Fibroblast of lung (primary cell): ENCODE measurements around the gene SMIM21. TPM values are rescaled to one million over a fixed set of nuclear protein-coding genes. Genes with fewer than 3 reads are reported as not detected.

Experiments
- DNase-seq, 2 donors: peaks; one replicate each; pipeline versions ENCODE4 v3.0.0 to v3.0.0-alpha.2; 2010; ENCODE audit warnings: low read depth in 2 of 2
- H2AFZ ChIP-seq: 2 replicates; pipeline ENCODE4 v1.5.1; 2012; ENCODE audit warnings: low read length, control low read depth, inconsistent platforms
- H3K27ac ChIP-seq: 2 replicates; pipeline ENCODE4 v1.5.1; 2011; ENCODE audit warnings: low read length, control low read depth; ENCODE audit not compliant: insufficient read depth
- H3K27me3 ChIP-seq: 2 replicates; pipeline ENCODE4 v1.5.1; 2011; ENCODE audit warnings: mild to moderate bottlenecking, low read length; ENCODE audit not compliant: control insufficient read depth, insufficient read depth
- H3K36me3 ChIP-seq: 2 replicates; pipeline ENCODE4 v1.5.1; 2011; ENCODE audit warnings: low read length; ENCODE audit not compliant: control insufficient read depth, insufficient read depth
- H3K4me1 ChIP-seq: 2 replicates; pipeline ENCODE4 v1.5.1; 2011; ENCODE audit warnings: low read length; ENCODE audit not compliant: control insufficient read depth, insufficient read depth; ENCODE audit errors: extremely low read depth
- H3K4me2 ChIP-seq: 2 replicates; pipeline ENCODE4 v1.5.1; 2011; ENCODE audit warnings: low read length, control low read depth; ENCODE audit not compliant: insufficient read depth; ENCODE audit errors: extremely low read depth
- H3K4me3 ChIP-seq, 4 experiments: fragments of 200-600 bp in 1 of 4; sonication (generic) in 1 of 4; replicated peaks in 1 of 4; 2 replicates each; pipeline ENCODE4 v1.5.1; 2011 to 2016; ENCODE audit warnings: low read length in 4 of 4, low read depth in 3 of 4, mild to moderate bottlenecking in 3 of 4, control low read depth in 2 of 4, inconsistent platforms in 1 of 4, mixed read lengths in 1 of 4; ENCODE audit not compliant: insufficient read depth in 1 of 4; ENCODE audit errors: control extremely low read depth in 1 of 4
- H3K79me2 ChIP-seq: 2 replicates; pipeline ENCODE4 v1.5.1; 2012; ENCODE audit warnings: mild to moderate bottlenecking, low read length, inconsistent platforms; ENCODE audit not compliant: control insufficient read depth, insufficient read depth
- H3K9ac ChIP-seq: 2 replicates; pipeline ENCODE4 v1.5.1; 2011; ENCODE audit warnings: mild to moderate bottlenecking, low read length, control low read depth; ENCODE audit not compliant: insufficient read depth
- H3K9me3 ChIP-seq: 2 replicates; pipeline ENCODE4 v1.5.1; 2012; ENCODE audit warnings: low read depth, low read length; ENCODE audit not compliant: control insufficient read depth, insufficient read depth
- H4K20me1 ChIP-seq: 2 replicates; pipeline ENCODE4 v1.5.1; 2011; ENCODE audit warnings: low read length; ENCODE audit not compliant: control insufficient read depth, insufficient read depth; ENCODE audit errors: extremely low read depth
- EZH2 ChIP-seq: IDR thresholded peaks from 2 replicates; pipeline ENCODE4 v1.5.1; 2012; ENCODE audit warnings: low read length, control low read depth, mild to moderate bottlenecking; ENCODE audit errors: missing control alignments
- polyA plus RNA-seq, 2 donors: library from polyadenylated mRNA; depleted of rRNA in 1 of 2; stranded (reverse) in 1 of 2; unstranded in 1 of 2; fragments of >200 nt; gene quantifications; 2 replicates each; pipeline ENCODE4 v1.2.1, GENCODE V29; 2011 to 2012; ENCODE audit warnings: missing spikeins in 1 of 2
- total RNA-seq: library from RNA; depleted of rRNA; stranded (reverse); fragments of >200 nt; gene quantifications from 2 replicates; pipeline ENCODE4 v1.2.1, GENCODE V29; 2014
- TF ChIP-seq, protein P1 (sequence below), 2 donors: IDR thresholded peaks in 1 of 2; conservative IDR thresholded peaks in 1 of 2; 1 replicate in 1 of 2; 2 replicates in 1 of 2; pipeline ENCODE4 v1.5.1; 2011 to 2012; ENCODE audit warnings: low read length in 2 of 2, control low read depth in 1 of 2, inconsistent platforms in 1 of 2, low read depth in 1 of 2, mild to moderate bottlenecking in 1 of 2

The SMIM21 gene
- total and polyA plus RNA-seq, 2 donors (not counting 1 experiment from before 2014, with no cell fraction given): not detected

DNA sequence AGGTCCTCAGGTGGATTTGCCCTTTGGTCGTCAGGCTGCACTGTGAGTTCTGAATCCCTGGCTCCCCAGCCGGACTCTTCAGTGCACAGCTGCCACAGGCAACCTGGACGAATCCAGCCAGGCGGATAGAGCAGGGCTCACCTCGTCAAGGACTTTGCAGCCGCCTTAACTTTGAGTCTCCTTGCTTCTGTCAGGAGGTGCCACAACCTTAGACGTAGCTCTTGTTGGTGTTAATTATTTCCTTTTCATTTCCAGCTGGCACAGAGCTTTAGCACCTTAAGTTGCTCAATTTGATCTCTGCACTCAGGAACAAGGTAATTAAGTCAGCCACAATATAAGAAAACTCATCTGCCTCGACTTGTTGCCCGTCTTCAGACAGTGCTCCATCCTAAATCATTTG, 17.7 kb downstream of the SMIM21 start:
- Histone ChIP-seq H3K27me3 (no peaks in the 10 kb centered on the region), H3K36me3 (no peaks in the 10 kb centered on the region), H3K4me2 (no peak overlapping the region), H3K4me1 (peaks cover 12% of the 10 kb centered on the region), H3K79me2 (no peaks in the 10 kb centered on the region), H3K4me3 (no peak overlapping the region), H4K20me1 (no peaks in the 10 kb centered on the region), H3K27ac (no peak overlapping the region), H2AFZ (no peak overlapping the region), H3K9ac (no peak overlapping the region), H3K9me3 (no peaks in the 10 kb centered on the region)
- no peak for DNase-seq
- TF ChIP-seq, protein P1, sequence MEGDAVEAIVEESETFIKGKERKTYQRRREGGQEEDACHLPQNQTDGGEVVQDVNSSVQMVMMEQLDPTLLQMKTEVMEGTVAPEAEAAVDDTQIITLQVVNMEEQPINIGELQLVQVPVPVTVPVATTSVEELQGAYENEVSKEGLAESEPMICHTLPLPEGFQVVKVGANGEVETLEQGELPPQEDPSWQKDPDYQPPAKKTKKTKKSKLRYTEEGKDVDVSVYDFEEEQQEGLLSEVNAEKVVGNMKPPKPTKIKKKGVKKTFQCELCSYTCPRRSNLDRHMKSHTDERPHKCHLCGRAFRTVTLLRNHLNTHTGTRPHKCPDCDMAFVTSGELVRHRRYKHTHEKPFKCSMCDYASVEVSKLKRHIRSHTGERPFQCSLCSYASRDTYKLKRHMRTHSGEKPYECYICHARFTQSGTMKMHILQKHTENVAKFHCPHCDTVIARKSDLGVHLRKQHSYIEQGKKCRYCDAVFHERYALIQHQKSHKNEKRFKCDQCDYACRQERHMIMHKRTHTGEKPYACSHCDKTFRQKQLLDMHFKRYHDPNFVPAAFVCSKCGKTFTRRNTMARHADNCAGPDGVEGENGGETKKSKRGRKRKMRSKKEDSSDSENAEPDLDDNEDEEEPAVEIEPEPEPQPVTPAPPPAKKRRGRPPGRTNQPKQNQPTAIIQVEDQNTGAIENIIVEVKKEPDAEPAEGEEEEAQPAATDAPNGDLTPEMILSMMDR (conservative IDR thresholded peaks at IDR 0.05 in 1 of 2, IDR thresholded peaks at IDR 0.05 in 1 of 2; ENCODE audit: low read depth in 1 of 2, low read length in 2 of 2): no peak
- TF ChIP-seq EZH2: no peak

DNA sequence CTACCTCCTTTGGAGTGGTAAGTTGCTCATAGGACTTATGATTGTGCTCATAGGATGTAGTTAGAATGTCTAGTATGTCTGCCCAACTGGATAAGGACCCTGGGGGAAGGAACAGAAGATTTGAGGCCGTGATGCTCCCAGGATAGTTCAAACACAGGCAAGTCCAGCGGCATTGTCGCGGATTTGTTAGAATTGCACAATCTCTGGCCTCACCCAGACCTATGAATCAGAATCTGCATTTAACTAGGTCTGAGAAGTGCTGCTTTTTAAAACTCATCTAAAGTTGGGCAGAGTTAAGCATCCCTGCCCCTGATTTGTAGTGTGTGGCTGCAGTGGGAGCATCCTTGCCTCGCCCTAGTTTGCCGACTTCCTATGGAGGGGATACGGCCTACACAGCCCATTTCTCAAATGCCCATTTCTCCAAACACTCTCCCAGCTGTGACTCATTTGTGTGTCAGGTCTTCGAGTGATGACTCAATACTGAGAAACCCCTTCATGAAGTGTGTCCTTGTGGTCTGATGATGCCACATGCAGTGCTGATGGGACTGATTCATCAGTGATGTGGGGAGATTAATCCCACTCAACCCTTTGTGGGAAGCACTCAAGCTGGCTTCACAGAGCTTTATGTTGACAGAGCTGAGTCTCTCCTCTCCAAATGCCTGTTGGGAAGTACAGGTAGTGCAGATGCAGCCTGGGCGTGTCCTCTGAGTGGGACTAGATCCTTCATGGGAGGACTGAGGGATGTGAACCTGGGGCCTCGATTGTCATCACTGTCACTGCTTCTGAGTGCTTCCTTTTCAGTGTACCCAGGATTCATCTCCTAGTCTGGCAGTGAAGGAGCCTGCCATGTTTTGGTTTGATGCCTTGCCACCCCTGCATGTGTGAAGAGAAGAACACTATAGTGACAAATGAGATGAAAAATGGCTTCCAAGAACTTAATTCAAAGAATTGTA, 18.7 kb downstream of the SMIM21 start:
- Histone ChIP-seq H2AFZ (no peak overlapping the region), H3K4me1 (peaks cover 12% of the 10 kb centered on the region), H3K9me3 (no peaks in the 10 kb centered on the region), H3K79me2 (no peaks in the 10 kb centered on the region), H3K4me2 (no peak overlapping the region), H3K27ac (peak overlapping the region; percentile 10), H3K27me3 (no peaks in the 10 kb centered on the region), H4K20me1 (no peaks in the 10 kb centered on the region), H3K9ac (no peak overlapping the region), H3K36me3 (no peaks in the 10 kb centered on the region), H3K4me3 (no peak overlapping the region)
- peak; percentile 97 to 99 for DNase-seq
- no peak for TF ChIP-seq EZH2
- TF ChIP-seq, protein P1 (conservative IDR thresholded peaks at IDR 0.05 in 1 of 2, IDR thresholded peaks at IDR 0.05 in 1 of 2; ENCODE audit: low read depth in 1 of 2, low read length in 2 of 2): no peak

GRCh38 chr18:75407468-75408437, 19.8 kb downstream of the SMIM21 start:
- no peak overlapping the region for H2AFZ ChIP-seq
- H3K4me2 ChIP-seq: no peak overlapping the region
- H3K27ac ChIP-seq: peak overlapping the region; percentile 10
- no peaks in the 10 kb centered on the region for H3K9me3 ChIP-seq
- TF ChIP-seq EZH2: no peak
- TF ChIP-seq, protein P1 (conservative IDR thresholded peaks at IDR 0.05 in 1 of 2, IDR thresholded peaks at IDR 0.05 in 1 of 2; ENCODE audit: low read depth in 1 of 2, low read length in 2 of 2): no peak
- H4K20me1 ChIP-seq: no peaks in the 10 kb centered on the region
- peak; percentile 36 to 46 for DNase-seq
- no peak overlapping the region for H3K9ac ChIP-seq
- no peaks in the 10 kb centered on the region for H3K79me2 ChIP-seq
- H3K27me3 ChIP-seq: no peaks in the 10 kb centered on the region
- no peaks in the 10 kb centered on the region for H3K36me3 ChIP-seq
- no peak overlapping the region for H3K4me3 ChIP-seq
- H3K4me1 ChIP-seq: peaks cover 12% of the 10 kb centered on the region
